Mesothelial cell of epicardium (in vitro differentiated cells): ENCODE measurements around the gene DKK3. TPM values are rescaled to one million over a fixed set of nuclear protein-coding genes. Genes with fewer than 3 reads are reported as not detected.

Source experiments
- DNase-seq, 2 experiments: peaks; one replicate each; pipeline ENCODE4 v3.0.0; 2021; ENCODE audit warnings: low spot score in 2 of 2; ENCODE audit not compliant: unreplicated experiment in 2 of 2
- H3K27ac Mint-ChIP-seq: 2 replicates; pipeline ENCODE4 v1.8.0; 2021; ENCODE audit warnings: mixed read lengths
- H3K27me3 Mint-ChIP-seq: 2 replicates; pipeline ENCODE4 v1.8.0; 2021; ENCODE audit warnings: low read depth, mixed read lengths
- H3K36me3 Mint-ChIP-seq: 2 replicates; pipeline ENCODE4 v1.8.0; 2021; ENCODE audit warnings: mixed read lengths
- H3K4me1 Mint-ChIP-seq: 2 replicates; pipeline ENCODE4 v1.8.0; 2021; ENCODE audit warnings: mixed read lengths
- H3K4me3 Mint-ChIP-seq: 2 replicates; pipeline ENCODE4 v1.8.0; 2021; ENCODE audit warnings: mild to moderate bottlenecking, moderate library complexity, mixed read lengths
- H3K9me3 Mint-ChIP-seq: 2 replicates; pipeline ENCODE4 v1.8.0; 2021; ENCODE audit warnings: mixed read lengths
- total RNA-seq: library from RNA; stranded (reverse); gene quantifications from 3 replicates; pipeline ENCODE4 v1.2.1, GENCODE V29; 2021
- TF ChIP-seq, protein P1 (sequence below): fragments of 200-600 bp; sonication (generic); IDR thresholded peaks from one replicate; pipeline ENCODE4 v1.5.0; 2021; ENCODE audit warnings: antibody characterized with exemption; ENCODE audit not compliant: unreplicated experiment

Gene DKK3
- total RNA-seq, 1 donor from 2014 or later = 29.7 TPM

- Mint-ChIP-seq H3K4me3 (no peak overlapping the region), H3K27ac (peak overlapping the region; percentile 68), H3K36me3 (no peaks in the 10 kb centered on the region), H3K4me1 (peaks cover 43% of the 10 kb centered on the region), H3K27me3 (no peaks in the 10 kb centered on the region), H3K9me3 (no peaks in the 10 kb centered on the region)
- no peak for DNase-seq
- TF ChIP-seq, protein P1, sequence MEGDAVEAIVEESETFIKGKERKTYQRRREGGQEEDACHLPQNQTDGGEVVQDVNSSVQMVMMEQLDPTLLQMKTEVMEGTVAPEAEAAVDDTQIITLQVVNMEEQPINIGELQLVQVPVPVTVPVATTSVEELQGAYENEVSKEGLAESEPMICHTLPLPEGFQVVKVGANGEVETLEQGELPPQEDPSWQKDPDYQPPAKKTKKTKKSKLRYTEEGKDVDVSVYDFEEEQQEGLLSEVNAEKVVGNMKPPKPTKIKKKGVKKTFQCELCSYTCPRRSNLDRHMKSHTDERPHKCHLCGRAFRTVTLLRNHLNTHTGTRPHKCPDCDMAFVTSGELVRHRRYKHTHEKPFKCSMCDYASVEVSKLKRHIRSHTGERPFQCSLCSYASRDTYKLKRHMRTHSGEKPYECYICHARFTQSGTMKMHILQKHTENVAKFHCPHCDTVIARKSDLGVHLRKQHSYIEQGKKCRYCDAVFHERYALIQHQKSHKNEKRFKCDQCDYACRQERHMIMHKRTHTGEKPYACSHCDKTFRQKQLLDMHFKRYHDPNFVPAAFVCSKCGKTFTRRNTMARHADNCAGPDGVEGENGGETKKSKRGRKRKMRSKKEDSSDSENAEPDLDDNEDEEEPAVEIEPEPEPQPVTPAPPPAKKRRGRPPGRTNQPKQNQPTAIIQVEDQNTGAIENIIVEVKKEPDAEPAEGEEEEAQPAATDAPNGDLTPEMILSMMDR = no peak
These were observed 35.6 kb downstream of the DKK3 start for GRCh38 chr11:11972730-11973341.

- Mint-ChIP-seq H3K27ac (no peak overlapping the region), H3K4me3 (no peak overlapping the region), H3K36me3 (no peaks in the 10 kb centered on the region)
These were observed 36.4 kb downstream of the DKK3 start for GRCh38 chr11:11971906-11972547.

GRCh38 chr11:11970556-11970955, 37.9 kb downstream of the DKK3 start:
- TF ChIP-seq, protein P1 = no peak
- no peak overlapping the region for H3K4me3 Mint-ChIP-seq
- no peak for DNase-seq

More at GRCh38 chr11:11971906-11972547, 36.4 kb downstream of the DKK3 start:
- DNase-seq = no peak
- TF ChIP-seq, protein P1 = no peak
- H3K9me3 Mint-ChIP-seq = no peaks in the 10 kb centered on the region
- peaks cover 37% of the 10 kb centered on the region for H3K4me1 Mint-ChIP-seq
- no peaks in the 10 kb centered on the region for H3K27me3 Mint-ChIP-seq

GRCh38 chr11:11969380-11970215, 38.8 kb downstream of the DKK3 start:
- Mint-ChIP-seq H3K36me3 (no peaks in the 10 kb centered on the region), H3K27me3 (no peaks in the 10 kb centered on the region), H3K27ac (peak overlapping the region; percentile 61), H3K9me3 (no peaks in the 10 kb centered on the region), H3K4me3 (no peak overlapping the region), H3K4me1 (peaks cover 29% of the 10 kb centered on the region)
- TF ChIP-seq, protein P1 = no peak
- DNase-seq = no peak

More at GRCh38 chr11:11970556-11970955, 37.9 kb downstream of the DKK3 start:
- Mint-ChIP-seq H3K4me1 (peaks cover 29% of the 10 kb centered on the region), H3K27me3 (no peaks in the 10 kb centered on the region), H3K9me3 (no peaks in the 10 kb centered on the region), H3K27ac (no peak overlapping the region), H3K36me3 (no peaks in the 10 kb centered on the region)

DNA sequence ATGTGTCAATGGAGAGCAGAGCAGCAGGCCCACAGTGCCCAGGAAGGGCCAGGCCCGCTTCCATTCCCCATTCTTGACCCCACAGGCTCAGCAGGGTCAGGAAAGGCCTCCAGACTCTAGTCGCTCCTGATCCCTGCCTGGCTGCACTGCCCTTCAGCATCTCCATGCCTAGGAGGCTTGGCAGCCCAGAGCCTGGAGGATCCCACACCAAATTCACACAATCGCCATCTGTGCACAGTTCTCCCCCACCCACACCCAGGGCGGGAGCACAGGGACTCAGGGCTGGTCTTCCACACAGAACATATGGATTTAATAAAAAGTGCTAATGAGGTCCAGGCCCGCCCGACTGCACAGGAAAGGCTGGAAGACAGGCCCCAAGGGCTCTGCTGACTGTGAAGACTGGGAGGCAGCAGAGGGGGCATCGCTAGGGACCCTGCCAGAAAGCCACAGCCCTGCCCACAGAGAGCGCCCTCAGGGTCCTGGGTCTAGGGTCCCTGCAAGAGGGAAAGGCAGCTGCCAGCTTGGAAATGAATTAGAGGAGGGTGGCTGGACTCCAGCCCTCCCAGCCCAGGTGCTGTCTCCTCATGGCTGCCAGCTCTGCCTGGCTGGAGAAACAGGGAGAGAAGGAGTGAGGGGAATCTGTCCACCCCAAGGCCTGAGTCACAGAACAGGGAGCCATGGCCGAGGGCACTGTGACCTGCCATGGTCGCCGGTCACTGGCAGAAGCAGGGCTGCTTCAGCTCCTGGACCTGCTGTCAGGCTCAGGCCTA, 39.7 kb downstream of the DKK3 start:
- Mint-ChIP-seq H3K36me3 (peaks cover 3% of the 10 kb centered on the region), H3K4me3 (no peak overlapping the region), H3K4me1 (peaks cover 26% of the 10 kb centered on the region), H3K27me3 (no peaks in the 10 kb centered on the region), H3K27ac (peak overlapping the region; percentile 61), H3K9me3 (no peaks in the 10 kb centered on the region)
- no peak for DNase-seq
- TF ChIP-seq, protein P1 = no peak
